Measurements from ENCODE around the gene ALKAL2. TPM values are rescaled to one million over a fixed set of nuclear protein-coding genes. Genes with fewer than 3 reads are reported as not detected.

Gene ALKAL2
- total RNA-seq, 8 experiments from 2014 or later = 0.60 to 3.8 (median 1.2) TPM; not detected in 1

- Histone ChIP-seq H3K27ac (no peak overlapping the region), H3K4me3 (peak overlapping the region; percentile 27 to 38 (median 30)), H3K4me1 (replicated peaks in 1 of 2) (peaks cover 5 to 9% of the 10 kb centered on the region in 2 donors)
- peak in 6 of 8 experiments; percentile 3 to 26 (median 16) for ATAC-seq (replicated peaks in 6 of 8)
- WGBS, 10 experiments = 0 to 78% (median 25%) methylated on average over 2 to 11 of the region's 20 CpGs; no CpG with 5 or more reads in 2 of the 10 experiments
- in situ Hi-C loops (cut with MboI; ENCODE audit: low pct_unique_long_range_greater_than_20kb in 2 of 9, low sequenced_read_pairs in 9 of 9, unreplicated experiment in 9 of 9) = no loop called here
Observed at GRCh38 chr2:286774-287392, 1.0 kb downstream of the ALKAL2 start.

GRCh38 chr2:286035-286434, 1.9 kb downstream of the ALKAL2 start:
- Histone ChIP-seq H3K4me3 (no peak overlapping the region), H3K27ac (no peak overlapping the region), H3K4me1 (replicated peaks in 1 of 2) (peaks cover 5 to 9% of the 10 kb centered on the region in 2 donors)
- ATAC-seq (replicated peaks in 6 of 8) = no peak
- in situ Hi-C loops (cut with MboI; ENCODE audit: low pct_unique_long_range_greater_than_20kb in 2 of 9, low sequenced_read_pairs in 9 of 9, unreplicated experiment in 9 of 9) = no loop called here
- WGBS, 10 experiments = 70 to 100% (median 85%) methylated on average over 2 to 6 of the region's 6 CpGs

GRCh38 chr2:285531-285930, 2.4 kb downstream of the ALKAL2 start:
- in situ Hi-C loops (cut with MboI; ENCODE audit: low pct_unique_long_range_greater_than_20kb in 2 of 9, low sequenced_read_pairs in 9 of 9, unreplicated experiment in 9 of 9) = no loop called here
- no peak overlapping the region for H3K4me3 ChIP-seq
- H3K27ac ChIP-seq = no peak overlapping the region
- no peak for ATAC-seq (replicated peaks in 6 of 8)
- WGBS, 10 experiments = 14 to 100% (median 78%) methylated on average over 1 of the region's 1 CpG; no CpG with 5 or more reads in 5 of the 10 experiments
- H3K4me1 ChIP-seq (replicated peaks in 1 of 2) = peaks cover 5 to 9% of the 10 kb centered on the region in 2 donors

- in situ Hi-C loops (cut with MboI; ENCODE audit: low pct_unique_long_range_greater_than_20kb in 2 of 9, low sequenced_read_pairs in 9 of 9, unreplicated experiment in 9 of 9) = no loop called here
- Histone ChIP-seq H3K4me1 (replicated peaks in 1 of 2) (peaks cover 5 to 9% of the 10 kb centered on the region in 2 donors), H3K27ac (no peak overlapping the region), H3K4me3 (no peak overlapping the region)
- no peak for ATAC-seq (replicated peaks in 6 of 8)
- 61 to 90% (median 74%) methylated on average over 2 to 11 of the region's 13 CpGs; no CpG with 5 or more reads in 2 of the 10 experiments for WGBS, 10 experiments
Observed at GRCh38 chr2:284896-285492, 2.9 kb downstream of the ALKAL2 start.

GRCh38 chr2:283996-284794, 3.7 kb downstream of the ALKAL2 start:
- WGBS, 10 experiments = 45 to 100% (median 72%) methylated on average over 1 to 4 of the region's 4 CpGs; no CpG with 5 or more reads in 2 of the 10 experiments
- peaks cover 5 to 9% of the 10 kb centered on the region in 2 donors for H3K4me1 ChIP-seq (replicated peaks in 1 of 2)
- no peak for ATAC-seq (replicated peaks in 6 of 8)
- in situ Hi-C loops (cut with MboI; ENCODE audit: low pct_unique_long_range_greater_than_20kb in 2 of 9, low sequenced_read_pairs in 9 of 9, unreplicated experiment in 9 of 9) = no loop called here
- H3K27ac ChIP-seq = no peak overlapping the region
- H3K4me3 ChIP-seq = no peak overlapping the region

GRCh38 chr2:282371-283263, 5.3 kb downstream of the ALKAL2 start:
- H3K4me3 ChIP-seq = no peak overlapping the region
- WGBS, 10 experiments = 84 to 100% (median 95%) methylated on average over 1 to 11 of the region's 12 CpGs
- ATAC-seq (replicated peaks in 6 of 8) = no peak
- in situ Hi-C loops (cut with MboI; ENCODE audit: low pct_unique_long_range_greater_than_20kb in 2 of 9, low sequenced_read_pairs in 9 of 9, unreplicated experiment in 9 of 9) = no loop called here
- peaks cover 5 to 9% of the 10 kb centered on the region in 2 donors for H3K4me1 ChIP-seq (replicated peaks in 1 of 2)
- no peak overlapping the region for H3K27ac ChIP-seq

GRCh38 chr2:281381-281780, 6.5 kb downstream of the ALKAL2 start:
- H3K27ac ChIP-seq = no peak overlapping the region
- 90 to 100% (median 98%) methylated on average over 1 to 9 of the region's 9 CpGs; no CpG with 5 or more reads in 4 of the 10 experiments for WGBS, 10 experiments
- in situ Hi-C loops (cut with MboI; ENCODE audit: low pct_unique_long_range_greater_than_20kb in 2 of 9, low sequenced_read_pairs in 9 of 9, unreplicated experiment in 9 of 9) = no loop called here
- H3K4me3 ChIP-seq = no peak overlapping the region
- ATAC-seq (replicated peaks in 6 of 8) = no peak
- no peaks in the 10 kb centered on the region for H3K4me1 ChIP-seq (replicated peaks in 1 of 2)

- WGBS, 10 experiments = 62 to 100% (median 82%) methylated on average over 1 to 7 of the region's 7 CpGs; no CpG with 5 or more reads in 3 of the 10 experiments
Observed at GRCh38 chr2:280650-281110, 7.2 kb downstream of the ALKAL2 start.

GRCh38 chr2:279956-280649, 7.8 kb downstream of the ALKAL2 start:
- in situ Hi-C loops (cut with MboI; ENCODE audit: low pct_unique_long_range_greater_than_20kb in 2 of 9, low sequenced_read_pairs in 9 of 9, unreplicated experiment in 9 of 9) = no loop called here
- no peak for ATAC-seq (replicated peaks in 6 of 8)
- 80 to 100% (median 94%) methylated on average over 1 to 4 of the region's 4 CpGs for WGBS, 10 experiments
- Histone ChIP-seq H3K4me1 (replicated peaks in 1 of 2) (no peaks in the 10 kb centered on the region), H3K27ac (no peak overlapping the region), H3K4me3 (no peak overlapping the region)

More at GRCh38 chr2:280650-281110, 7.2 kb downstream of the ALKAL2 start:
- Histone ChIP-seq H3K4me3 (no peak overlapping the region), H3K4me1 (replicated peaks in 1 of 2) (no peaks in the 10 kb centered on the region), H3K27ac (no peak overlapping the region)
- in situ Hi-C loops (cut with MboI; ENCODE audit: low pct_unique_long_range_greater_than_20kb in 2 of 9, low sequenced_read_pairs in 9 of 9, unreplicated experiment in 9 of 9) = no loop called here
- ATAC-seq (replicated peaks in 6 of 8) = no peak

GRCh38 chr2:279366-279765, 8.5 kb downstream of the ALKAL2 start:
- in situ Hi-C loops (cut with MboI; ENCODE audit: low pct_unique_long_range_greater_than_20kb in 2 of 9, low sequenced_read_pairs in 9 of 9, unreplicated experiment in 9 of 9) = no loop called here
- Histone ChIP-seq H3K27ac (no peak overlapping the region), H3K4me3 (no peak overlapping the region), H3K4me1 (replicated peaks in 1 of 2) (no peaks in the 10 kb centered on the region)
- ATAC-seq (replicated peaks in 6 of 8) = no peak
- WGBS, 10 experiments = 53 to 97% (median 82%) methylated on average over 2 to 4 of the region's 4 CpGs

- no peak for ATAC-seq (replicated peaks in 6 of 8)
- in situ Hi-C loops (cut with MboI; ENCODE audit: low pct_unique_long_range_greater_than_20kb in 2 of 9, low sequenced_read_pairs in 9 of 9, unreplicated experiment in 9 of 9) = no loop called here
- no peak overlapping the region for H3K4me3 ChIP-seq
- H3K4me1 ChIP-seq (replicated peaks in 1 of 2) = no peaks in the 10 kb centered on the region
- 67 to 100% (median 89%) methylated on average over 1 to 4 of the region's 4 CpGs for WGBS, 10 experiments
- H3K27ac ChIP-seq = no peak overlapping the region
Observed at GRCh38 chr2:278927-279320, 9.0 kb downstream of the ALKAL2 start.

- H3K27ac ChIP-seq = no peak overlapping the region
- WGBS, 10 experiments = 40 to 100% (median 87%) methylated on average over 1 to 2 of the region's 2 CpGs; no CpG with 5 or more reads in 6 of the 10 experiments
- no peaks in the 10 kb centered on the region for H3K4me1 ChIP-seq (replicated peaks in 1 of 2)
- ATAC-seq (replicated peaks in 6 of 8) = no peak
- in situ Hi-C loops (cut with MboI; ENCODE audit: low pct_unique_long_range_greater_than_20kb in 2 of 9, low sequenced_read_pairs in 9 of 9, unreplicated experiment in 9 of 9) = no loop called here
- H3K4me3 ChIP-seq = no peak overlapping the region
Observed at GRCh38 chr2:278312-278926, 9.5 kb downstream of the ALKAL2 start.

Measured in motor neuron (in vitro differentiated cells).